GM18498 (cell line): ENCODE data around the gene CLASP1.
"Not testable (repeated sequence)": the region's sequence is repeated elsewhere in the genome, so short reads cannot be mapped to it uniquely, and the experiment has no call there.

Experiments used
- ATAC-seq: cut with Tn5 transposase; IDR thresholded peaks from one replicate; pipeline ENCODE4 v1.9.1; 2021; ENCODE audit warnings: mild to moderate bottlenecking, moderate library complexity; ENCODE audit not compliant: unreplicated experiment

CLASP1 gene

GRCh38 chr2:121359716-121360565, 289.3 kb downstream of the CLASP1 start:
- ATAC-seq: no peak

- ATAC-seq: no peak
These were observed 290.1 kb downstream of the CLASP1 start for GRCh38 chr2:121359170-121359569.

DNA sequence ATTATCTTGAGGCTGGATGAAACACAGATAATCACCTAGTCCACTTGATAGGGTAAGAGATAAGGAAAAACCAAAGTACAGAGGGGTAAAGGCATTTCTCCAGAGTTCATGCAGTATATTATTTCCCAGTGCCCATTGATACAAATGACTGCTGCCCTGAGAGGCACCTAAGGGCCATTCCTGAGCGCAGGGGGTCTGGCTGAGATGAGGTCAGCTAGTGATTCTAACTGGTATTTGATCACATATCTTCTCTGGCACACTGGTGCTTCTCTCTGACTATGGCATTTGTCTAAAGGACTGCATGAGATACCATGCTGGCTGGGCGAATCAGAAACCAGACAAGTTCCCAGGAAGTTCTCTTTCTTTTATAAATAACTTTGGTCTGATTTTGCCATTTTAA, 291.0 kb downstream of the CLASP1 start:
- no peak for ATAC-seq

GRCh38 chr2:121356058-121356640, 293.1 kb downstream of the CLASP1 start:
- ATAC-seq: peak; percentile 69

GRCh38 chr2:121355488-121355887, 293.8 kb downstream of the CLASP1 start:
- no peak for ATAC-seq

GRCh38 chr2:121351521-121352318, 297.5 kb downstream of the CLASP1 start:
- no peak for ATAC-seq

DNA sequence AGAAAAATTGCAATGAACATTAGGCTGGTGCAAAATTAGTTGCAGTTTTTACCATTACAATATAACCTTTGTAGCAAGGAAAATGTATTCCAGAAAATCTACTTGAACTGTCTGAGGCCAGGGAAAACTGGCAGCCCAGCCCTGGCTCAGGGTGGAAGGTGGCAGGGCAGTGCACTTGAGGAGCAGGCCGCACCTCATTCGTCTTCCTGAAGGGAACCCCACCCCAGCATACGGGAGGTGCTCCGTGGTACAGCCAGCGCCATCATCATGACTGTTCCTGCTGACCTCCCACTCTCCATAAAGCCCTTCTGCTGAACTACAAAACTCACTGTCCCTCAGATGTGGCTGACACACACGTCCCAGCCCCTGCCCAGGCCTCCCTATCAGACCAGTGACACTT, 298.4 kb downstream of the CLASP1 start:
- ATAC-seq: no peak

GRCh38 chr2:121350402-121350775, 298.9 kb downstream of the CLASP1 start:
- ATAC-seq: no peak

DNA sequence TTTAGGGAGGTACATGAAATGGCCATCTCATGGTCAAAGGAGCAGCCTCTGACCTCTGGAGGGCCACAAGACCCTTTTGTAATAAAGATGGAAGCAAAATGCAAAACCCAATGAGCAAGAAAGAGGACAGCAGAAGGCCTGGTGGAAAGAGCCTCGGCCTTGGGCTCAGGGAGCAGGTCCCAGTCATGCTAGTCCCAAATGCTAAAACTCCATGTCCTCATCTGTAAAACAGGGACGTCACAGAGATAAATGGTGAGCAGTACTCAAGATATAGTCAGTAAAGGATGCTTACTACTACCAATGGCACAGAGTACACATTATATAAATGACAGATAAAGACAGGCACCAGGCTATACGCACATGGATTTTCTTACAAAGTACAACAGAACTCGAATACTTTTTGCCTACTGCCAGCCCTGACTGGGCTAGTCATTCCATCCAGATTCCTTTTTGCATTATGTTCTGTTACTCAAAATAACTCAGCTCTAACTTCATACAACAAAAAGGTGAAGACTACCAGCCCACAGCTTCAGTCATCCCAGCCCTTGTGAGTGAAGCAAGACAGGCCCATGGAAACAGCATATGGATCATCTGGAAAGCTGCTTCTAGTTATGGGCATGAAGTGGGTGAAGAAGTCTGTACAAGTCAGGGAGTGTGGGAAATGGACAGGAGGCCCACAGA, 299.4 kb downstream of the CLASP1 start:
- ATAC-seq: no peak

DNA sequence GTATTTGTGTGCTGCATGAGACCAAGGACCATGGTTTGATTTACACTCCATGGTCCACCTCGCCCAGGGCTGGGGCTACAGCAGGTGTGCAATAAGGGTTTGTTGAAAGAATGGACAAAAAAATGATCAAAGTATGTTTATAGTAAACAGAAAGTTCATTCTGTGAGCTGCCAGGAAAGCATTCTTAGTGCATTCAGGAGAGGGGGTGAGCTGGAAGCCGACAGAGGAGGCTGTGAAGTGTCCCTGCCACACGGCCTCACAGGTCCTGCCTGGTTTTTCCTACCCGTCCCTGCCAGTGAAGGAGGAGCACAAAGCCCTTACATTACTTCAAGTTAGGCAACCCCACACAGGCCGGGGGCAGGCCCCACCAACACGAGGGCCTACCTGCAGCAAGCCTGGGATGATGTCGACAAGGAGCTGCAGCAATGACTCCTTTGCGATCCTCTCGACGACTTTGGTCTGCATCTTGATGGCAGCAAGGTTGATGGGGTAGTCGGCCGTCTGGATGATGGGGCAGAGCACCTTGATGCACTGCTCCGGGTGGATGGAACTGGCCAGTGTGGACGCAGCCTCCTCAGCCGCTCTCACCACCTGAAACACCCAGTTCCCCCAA, 301.0 kb downstream of the CLASP1 start:
- no peak for ATAC-seq

GRCh38 chr2:121346859-121347258, 302.4 kb downstream of the CLASP1 start:
- no peak for ATAC-seq

DNA sequence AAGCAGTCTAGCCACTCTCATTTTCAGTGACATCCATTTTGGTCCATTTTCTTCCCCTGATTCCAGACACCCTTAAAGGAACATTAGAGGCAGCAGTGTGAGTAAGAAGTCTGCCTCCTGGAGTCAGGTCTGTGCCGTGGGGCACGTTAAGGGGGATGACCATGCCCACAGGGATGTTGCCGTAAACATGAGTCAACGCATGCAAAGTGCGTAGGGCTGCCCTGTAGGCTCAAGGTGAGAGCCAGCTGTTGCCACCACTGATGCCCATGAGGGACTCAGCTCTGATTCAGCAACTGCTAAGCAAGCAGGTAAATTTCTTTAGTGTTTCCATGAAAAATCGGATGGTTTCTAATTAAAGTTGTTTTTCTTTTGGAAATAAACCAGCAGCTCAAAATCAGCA, 302.9 kb downstream of the CLASP1 start:
- ATAC-seq: no peak

GRCh38 chr2:121345887-121346286, 303.4 kb downstream of the CLASP1 start:
- ATAC-seq: no peak

- ATAC-seq: no peak
These were observed 304.2 kb downstream of the CLASP1 start for GRCh38 chr2:121345101-121345500.

DNA sequence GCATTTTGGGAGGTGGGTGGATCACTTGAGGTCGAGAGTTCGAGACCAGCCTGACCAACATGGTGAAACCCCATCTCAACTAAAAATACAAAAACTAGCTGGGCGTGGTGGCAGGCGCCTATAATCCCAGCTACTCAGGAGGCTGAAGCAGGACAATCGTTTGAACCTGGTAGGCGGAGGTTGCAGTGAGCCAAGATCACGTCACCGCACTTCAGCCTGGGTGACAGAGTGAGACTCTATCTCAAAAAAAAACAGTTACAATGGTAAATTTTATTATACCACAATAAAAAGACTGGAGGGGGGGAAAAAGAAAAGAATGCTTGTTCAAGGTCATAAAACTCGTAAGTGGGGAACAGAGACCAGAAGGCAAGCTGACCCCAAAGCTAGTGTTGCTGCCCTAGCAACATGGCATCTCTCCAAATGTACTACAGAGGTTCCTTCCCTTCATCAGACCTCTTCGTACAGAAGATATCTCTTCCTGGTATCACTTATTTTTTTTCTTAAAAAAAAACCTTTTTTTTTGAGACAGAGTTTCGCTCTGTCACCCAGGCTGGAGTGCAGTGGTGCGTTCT, 305.3 kb downstream of the CLASP1 start:
- not testable (repeated sequence) for ATAC-seq

DNA sequence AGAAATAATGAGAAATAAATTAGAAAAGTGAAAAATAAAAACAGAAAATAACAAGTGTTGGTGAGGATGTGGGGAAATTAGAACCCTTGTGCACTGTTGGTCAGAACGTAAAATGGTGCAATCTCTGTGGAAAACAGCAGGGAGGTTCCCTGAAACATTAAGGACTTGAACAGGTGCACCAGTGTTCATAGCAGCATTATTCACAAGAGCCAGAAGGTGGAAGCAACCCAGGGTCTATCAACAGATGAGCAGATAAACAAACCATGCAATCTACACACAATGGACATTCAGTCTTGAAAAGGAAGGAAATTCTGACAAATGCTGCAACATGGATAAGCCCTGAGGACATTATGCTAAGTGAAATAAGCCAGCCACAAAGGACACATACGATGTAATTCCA, 306.1 kb downstream of the CLASP1 start:
- ATAC-seq: no peak

- no peak for ATAC-seq
These were observed 306.5 kb downstream of the CLASP1 start for GRCh38 chr2:121342751-121343150.

- no peak for ATAC-seq
These were observed 308.3 kb downstream of the CLASP1 start for GRCh38 chr2:121340926-121341325.

- ATAC-seq: no peak
These were observed 311.0 kb downstream of the CLASP1 start for GRCh38 chr2:121338281-121338680.

DNA sequence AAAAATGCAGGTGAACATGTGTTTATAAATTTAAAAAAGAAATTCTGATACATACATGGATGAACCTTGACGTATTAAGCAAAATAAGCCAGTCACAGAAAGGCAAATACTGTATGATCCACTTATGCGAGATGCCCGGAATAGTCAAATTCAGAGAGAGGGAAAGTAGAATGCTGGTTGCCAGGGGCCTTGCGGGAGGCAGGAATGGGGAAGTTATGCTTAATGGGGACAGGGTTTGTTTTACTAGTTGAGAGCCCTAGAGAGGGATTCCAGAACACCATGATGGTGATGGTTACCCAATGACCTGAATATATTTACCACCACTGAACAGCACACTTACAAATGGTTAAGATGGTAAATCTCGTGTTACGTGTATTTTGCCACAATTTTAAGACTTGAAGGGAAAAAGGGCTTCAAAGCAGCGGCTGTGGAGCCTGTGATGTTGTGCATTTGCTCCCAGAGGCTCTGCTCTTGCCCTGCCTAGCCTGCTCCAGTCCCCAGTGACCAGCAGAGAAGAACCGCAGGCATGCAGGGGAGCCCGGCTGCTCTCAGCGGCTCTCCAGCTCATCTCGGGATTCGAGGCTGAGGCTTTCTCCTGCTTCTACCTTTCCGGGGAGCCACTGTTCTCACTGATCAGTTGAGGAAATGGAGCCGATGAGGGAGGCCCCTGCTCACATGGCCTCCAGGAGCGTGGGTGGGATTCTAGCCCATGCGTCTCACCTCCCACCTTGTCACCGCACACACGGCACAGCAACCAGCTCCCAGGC, 312.6 kb downstream of the CLASP1 start:
- ATAC-seq: no peak
